Left ventricle myocardium inferior (tissue), 1 donor: ENCODE results near the gene HLF. TPM values are rescaled to one million over a fixed set of nuclear protein-coding genes. Genes with fewer than 3 reads are reported as not detected.
A peak's percentile ranks its signal among the peaks of the same experiment; 100 is the strongest.

Experiments used
- DNase-seq: peaks from one replicate; pipeline ENCODE4 v3.0.0-alpha.2; 2020
- H3K27ac ChIP-seq: fragments of 200-600 bp; replicated peaks from 2 replicates; pipeline ENCODE4 v1.8.0; 2021
- H3K27me3 ChIP-seq: fragments of 200-600 bp; 2 replicates; pipeline ENCODE4 v1.8.0; 2021; ENCODE audit warnings: low read depth
- H3K36me3 ChIP-seq: fragments of 200-600 bp; 2 replicates; pipeline ENCODE4 v1.8.0; 2021
- H3K4me1 ChIP-seq: fragments of 200-600 bp; 2 replicates; pipeline ENCODE4 v1.8.0; 2021
- H3K4me3 ChIP-seq: fragments of 200-600 bp; 2 replicates; pipeline ENCODE4 v1.8.0; 2021; ENCODE audit warnings: mild to moderate bottlenecking, moderate library complexity
- H3K9me3 ChIP-seq: fragments of 200-600 bp; replicated peaks from 2 replicates; pipeline ENCODE4 v1.8.0; 2021
- intact Hi-C: fragments of 100-400 bp; cut with micrococcal nuclease; formaldehyde crosslinking; loops from one replicate; pipeline ENCODE4 v1.11.0; 2022
- total RNA-seq: library from RNA; stranded (reverse); fragmentation: NEBNext Ultra II Directional; extraction: Animal tissue kit (Norgen Biotek cat#: 25700); gene quantifications from one replicate; pipeline ENCODE4 v1.2.1, GENCODE V29; 2021
- TF ChIP-seq, protein P1 (sequence below): fragments of 200-600 bp; IDR thresholded peaks from 2 replicates; pipeline ENCODE4 v1.8.0; 2021; ENCODE audit warnings: antibody characterized with exemption, mild to moderate bottlenecking, borderline replicate concordance
- donor health status: DM: no; HTN: yes; CAD: no; lungs with severe emphysema.

HLF gene
- total RNA-seq, 1 donor from 2014 or later: 22.6 TPM

DNA sequence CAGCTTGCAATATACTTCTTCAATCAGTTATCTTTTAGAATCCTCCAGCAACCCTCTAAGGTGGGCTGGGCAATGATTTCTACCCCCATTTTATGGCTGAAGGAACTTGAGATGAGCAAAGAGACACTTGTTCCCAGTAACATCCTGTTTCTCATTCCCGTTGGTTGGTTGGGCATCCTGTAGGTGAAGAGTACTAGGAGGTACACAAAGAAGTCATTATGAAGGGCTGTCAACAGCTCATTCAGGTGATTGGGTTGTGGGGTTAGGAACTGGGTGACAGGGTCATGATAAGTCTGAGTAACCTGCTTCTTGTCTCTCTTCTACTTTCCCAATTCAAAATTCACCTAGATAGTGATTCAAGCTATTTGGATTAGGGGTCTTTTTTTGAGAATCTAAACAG lies 80.4 kb downstream of the HLF start:
- TF ChIP-seq, protein P1, sequence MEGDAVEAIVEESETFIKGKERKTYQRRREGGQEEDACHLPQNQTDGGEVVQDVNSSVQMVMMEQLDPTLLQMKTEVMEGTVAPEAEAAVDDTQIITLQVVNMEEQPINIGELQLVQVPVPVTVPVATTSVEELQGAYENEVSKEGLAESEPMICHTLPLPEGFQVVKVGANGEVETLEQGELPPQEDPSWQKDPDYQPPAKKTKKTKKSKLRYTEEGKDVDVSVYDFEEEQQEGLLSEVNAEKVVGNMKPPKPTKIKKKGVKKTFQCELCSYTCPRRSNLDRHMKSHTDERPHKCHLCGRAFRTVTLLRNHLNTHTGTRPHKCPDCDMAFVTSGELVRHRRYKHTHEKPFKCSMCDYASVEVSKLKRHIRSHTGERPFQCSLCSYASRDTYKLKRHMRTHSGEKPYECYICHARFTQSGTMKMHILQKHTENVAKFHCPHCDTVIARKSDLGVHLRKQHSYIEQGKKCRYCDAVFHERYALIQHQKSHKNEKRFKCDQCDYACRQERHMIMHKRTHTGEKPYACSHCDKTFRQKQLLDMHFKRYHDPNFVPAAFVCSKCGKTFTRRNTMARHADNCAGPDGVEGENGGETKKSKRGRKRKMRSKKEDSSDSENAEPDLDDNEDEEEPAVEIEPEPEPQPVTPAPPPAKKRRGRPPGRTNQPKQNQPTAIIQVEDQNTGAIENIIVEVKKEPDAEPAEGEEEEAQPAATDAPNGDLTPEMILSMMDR: no peak
- H3K27me3 ChIP-seq: no peaks in the 10 kb centered on the region
- no peak for DNase-seq
- H3K4me3 ChIP-seq: no peak overlapping the region
- peaks cover 5% of the 10 kb centered on the region for H3K9me3 ChIP-seq
- no peaks in the 10 kb centered on the region for H3K4me1 ChIP-seq
- no peaks in the 10 kb centered on the region for H3K36me3 ChIP-seq
- H3K27ac ChIP-seq: no peak overlapping the region
- intact Hi-C loops: loop anchor here (5.0 kb wide), 1 partner anchor 353 kb away; no protein-coding TSS in a partner anchor

DNA sequence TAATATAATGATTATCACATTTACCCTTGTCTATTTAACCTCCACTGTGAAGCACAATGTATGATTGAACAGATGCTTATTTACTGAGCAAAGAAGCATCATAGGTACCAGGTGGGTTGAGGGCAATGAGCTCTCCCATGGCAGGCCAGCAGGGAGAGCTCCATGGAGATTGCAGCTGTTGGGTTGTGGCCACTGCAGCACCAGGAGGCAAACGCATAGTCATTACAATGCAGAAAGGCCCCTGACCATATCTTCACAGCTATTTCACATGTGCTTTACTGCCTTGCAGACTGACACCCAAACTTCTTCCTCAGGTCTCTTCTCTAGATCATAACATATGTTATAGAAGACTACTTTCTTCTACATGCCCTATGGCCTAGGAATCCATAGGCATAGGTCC lies 81.9 kb downstream of the HLF start:
- no peaks in the 10 kb centered on the region for H3K4me1 ChIP-seq
- no peak overlapping the region for H3K4me3 ChIP-seq
- intact Hi-C loops: loop anchor here (5.0 kb wide), 1 partner anchor 354 kb away; no protein-coding TSS in a partner anchor
- no peak overlapping the region for H3K27ac ChIP-seq
- TF ChIP-seq, protein P1: no peak
- DNase-seq: no peak
- no peaks in the 10 kb centered on the region for H3K27me3 ChIP-seq
- H3K9me3 ChIP-seq: peaks cover 5% of the 10 kb centered on the region
- H3K36me3 ChIP-seq: no peaks in the 10 kb centered on the region

DNA sequence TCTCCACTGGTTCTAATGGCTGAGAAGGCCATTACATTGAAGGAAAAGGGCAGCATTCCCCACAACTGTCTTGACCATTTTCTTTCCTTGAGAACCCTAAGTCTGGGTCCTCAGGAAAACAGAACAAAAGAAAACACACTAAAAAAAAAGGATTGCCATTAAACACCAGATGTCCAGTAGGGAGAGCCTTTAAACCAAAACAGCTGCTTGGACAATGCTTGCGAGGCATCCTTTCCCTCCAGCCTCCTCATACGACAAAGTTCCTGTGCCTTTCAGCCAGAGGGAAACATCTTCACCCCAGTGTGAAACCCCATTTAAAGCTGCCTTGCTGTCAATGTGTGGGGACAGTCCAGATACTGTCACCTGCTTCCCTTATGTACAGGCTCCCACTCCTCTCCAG lies 82.6 kb downstream of the HLF start:
- no peaks in the 10 kb centered on the region for H3K27me3 ChIP-seq
- H3K4me3 ChIP-seq: no peak overlapping the region
- no peak for DNase-seq
- H3K4me1 ChIP-seq: no peaks in the 10 kb centered on the region
- H3K9me3 ChIP-seq: peaks cover 5% of the 10 kb centered on the region
- TF ChIP-seq, protein P1: no peak
- intact Hi-C loops: loop anchor here (5.0 kb wide), 1 partner anchor 355 kb away; no protein-coding TSS in a partner anchor
- H3K36me3 ChIP-seq: no peaks in the 10 kb centered on the region
- no peak overlapping the region for H3K27ac ChIP-seq

GRCh38 chr17:55348749-55349354 lies 84.1 kb downstream of the HLF start:
- no peak overlapping the region for H3K27ac ChIP-seq
- TF ChIP-seq, protein P1: peak; percentile 88
- H3K4me1 ChIP-seq: no peaks in the 10 kb centered on the region
- peaks cover 5% of the 10 kb centered on the region for H3K9me3 ChIP-seq
- intact Hi-C loops: loop anchor here (5.0 kb wide), 1 partner anchor 357 kb away; no protein-coding TSS in a partner anchor
- no peak for DNase-seq
- no peak overlapping the region for H3K4me3 ChIP-seq
- H3K27me3 ChIP-seq: no peaks in the 10 kb centered on the region
- H3K36me3 ChIP-seq: no peaks in the 10 kb centered on the region

GRCh38 chr17:55350825-55351205 lies 86.1 kb downstream of the HLF start:
- Histone ChIP-seq H3K9me3 (peaks cover 5% of the 10 kb centered on the region), H3K27me3 (no peaks in the 10 kb centered on the region), H3K36me3 (no peaks in the 10 kb centered on the region), H3K4me3 (no peak overlapping the region), H3K4me1 (no peaks in the 10 kb centered on the region), H3K27ac (no peak overlapping the region)
- intact Hi-C loops: no loop called here
- TF ChIP-seq, protein P1: no peak
- no peak for DNase-seq
